T47D (cell line): ENCODE measurements around the gene FFAR2.
"Not testable (repeated sequence)": the region's sequence is repeated elsewhere in the genome, so short reads cannot be mapped to it uniquely, and the experiment has no call there.

Experiments used
- DNase-seq, 2 experiments: peaks; one replicate each; pipeline versions ENCODE4 v3.0.0 to v3.0.0-alpha.2; 2011 to 2012; ENCODE audit warnings: low read depth in 1 of 2, low spot score in 1 of 2
- JUND ChIP-seq: IDR thresholded peaks from 2 replicates; pipeline ENCODE4 v1.6.1; 2012; ENCODE audit warnings: low read depth
- in situ Hi-C: cut with HindIII; loops from 2 replicates; pipeline ENCODE4 v1.10.0; 2016; ENCODE audit warnings: low sequenced_read_pairs, low pct_unique_long_range_greater_than_20kb

Gene FFAR2

DNA sequence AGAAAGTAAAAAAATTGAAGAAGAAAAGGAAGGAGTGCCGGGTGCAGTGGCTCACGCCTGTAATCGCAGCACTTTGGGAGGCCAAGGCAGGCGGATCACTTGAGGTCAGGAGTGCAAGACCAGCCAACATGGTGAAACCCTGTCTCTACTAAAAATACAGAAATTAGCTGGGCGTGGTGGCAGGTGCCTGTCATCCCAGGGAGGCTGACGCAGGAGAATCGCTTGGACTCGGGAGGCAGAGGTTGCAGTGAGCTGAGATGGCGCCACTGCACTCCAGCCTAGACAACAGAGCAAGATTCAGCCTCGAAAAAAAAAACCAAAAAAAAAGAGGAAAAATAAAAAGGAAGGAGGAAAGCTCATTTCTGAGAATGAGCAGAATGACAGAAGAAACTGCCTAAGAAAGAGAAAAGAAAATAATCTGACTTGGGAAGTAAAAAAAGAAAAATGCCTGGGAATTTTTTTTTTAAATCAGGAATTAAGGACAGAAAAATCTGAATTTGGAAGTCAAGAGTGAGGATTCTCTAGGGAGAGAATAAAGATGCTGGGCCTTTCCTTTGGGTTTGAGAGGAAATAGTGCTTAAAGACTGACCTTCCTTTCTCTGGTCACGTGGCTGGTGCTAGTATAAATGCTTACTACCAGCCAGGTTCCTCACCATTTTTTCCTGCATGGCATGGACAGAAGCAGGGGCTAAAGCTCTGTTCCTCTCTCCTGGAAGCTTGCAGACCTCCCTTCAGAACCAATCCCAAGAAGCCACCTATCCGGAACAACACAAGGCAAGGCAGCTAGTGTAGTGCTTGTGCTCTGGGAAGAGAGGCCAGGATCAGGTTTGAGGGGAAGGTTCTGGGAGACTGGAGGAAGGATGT is at the start of gene FFAR2:
FFAR2 (plus strand) TSS at position 652 of the 864 bp plus-strand sequence. CDS start 1,458 bp downstream, outside the sequence.
- in situ Hi-C loops, result no loop called here
- TF ChIP-seq JUND, result no peak
- no peak for DNase-seq

DNA sequence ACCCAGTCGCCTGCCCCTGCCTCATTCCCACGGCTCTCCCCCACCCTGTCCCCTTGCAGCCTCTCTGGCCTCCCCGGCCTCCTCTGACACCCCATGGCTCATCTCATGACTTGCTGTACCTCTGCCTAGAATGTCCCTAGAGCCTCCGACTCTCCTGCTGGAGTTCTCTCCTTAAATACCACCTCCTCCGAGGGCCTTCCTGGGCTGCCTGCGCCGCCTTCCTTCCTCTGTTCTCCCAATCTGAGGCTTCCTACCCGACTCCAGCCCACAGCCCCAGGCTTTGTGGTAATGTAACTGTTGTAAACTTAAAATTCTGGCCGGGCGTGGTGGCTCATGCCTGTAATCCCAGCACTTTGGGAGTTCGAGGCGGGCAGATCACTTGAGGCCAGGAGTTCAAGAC is 49.5 kb upstream of the FFAR2 start:
- DNase-seq, result no peak
- TF ChIP-seq JUND, result no peak
- in situ Hi-C loops, result no loop called here

DNA sequence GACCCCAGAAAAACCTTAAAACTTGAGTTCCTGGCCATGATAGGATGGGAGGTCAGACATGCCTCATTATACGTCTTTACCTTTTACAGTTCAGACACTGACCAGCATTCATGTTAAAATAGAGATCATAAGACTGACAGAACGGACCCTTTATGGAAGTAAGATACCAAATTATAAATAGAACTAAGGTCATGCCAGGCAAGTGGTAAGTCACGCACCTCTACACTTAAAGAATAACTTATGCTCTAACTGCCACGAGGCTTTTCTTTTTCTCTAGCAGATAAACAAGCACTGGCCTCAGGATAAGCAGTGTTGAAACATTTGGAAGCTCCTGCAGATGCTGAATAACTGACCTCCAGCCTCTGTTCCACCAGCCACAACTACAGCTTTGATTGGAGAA is 48.8 kb upstream of the FFAR2 start:
- DNase-seq, result no peak
- in situ Hi-C loops, result no loop called here
- no peak for TF ChIP-seq JUND

DNA sequence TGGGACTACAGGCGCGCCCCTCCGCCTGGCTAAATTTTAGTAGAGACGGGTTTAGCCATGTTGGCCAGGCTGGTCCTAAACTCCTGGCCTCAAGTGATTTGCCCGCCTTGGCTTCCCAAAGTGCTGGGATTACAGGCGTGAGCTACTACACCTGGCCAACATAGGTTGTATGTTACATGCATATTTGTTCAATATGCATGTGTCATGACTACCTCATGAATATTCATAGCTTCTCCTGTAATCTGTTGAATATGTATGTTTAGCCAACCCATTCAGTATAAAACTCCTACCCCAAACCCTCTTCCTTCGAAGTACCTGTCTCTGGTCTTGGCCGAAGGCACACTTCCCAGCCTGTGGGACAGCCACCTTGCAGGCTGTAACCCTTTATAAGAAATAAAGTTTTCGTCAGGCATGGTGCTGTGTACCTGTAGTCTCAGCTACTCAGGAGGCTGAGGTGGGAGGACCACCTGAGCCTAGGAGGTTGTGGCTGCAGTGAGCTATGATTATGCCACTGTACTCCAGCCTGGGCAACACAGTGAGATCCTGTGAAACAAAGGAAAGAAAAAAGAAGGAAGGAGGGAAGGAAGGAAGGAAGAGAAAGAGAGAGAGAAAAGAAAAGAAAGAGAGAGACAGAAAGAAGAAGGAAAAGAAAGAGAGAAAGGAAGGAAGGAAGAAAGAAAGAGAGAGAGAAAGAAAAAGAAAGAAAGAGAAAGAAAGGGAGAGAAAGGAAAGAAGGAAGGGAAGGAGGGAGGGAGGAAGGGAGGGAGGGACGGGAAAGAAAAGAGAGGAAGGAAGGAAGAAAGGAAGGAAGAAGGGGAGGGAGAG is 47.9 kb upstream of the FFAR2 start:
- TF ChIP-seq JUND, result no peak
- in situ Hi-C loops, result no loop called here
- DNase-seq, result no peak

DNA sequence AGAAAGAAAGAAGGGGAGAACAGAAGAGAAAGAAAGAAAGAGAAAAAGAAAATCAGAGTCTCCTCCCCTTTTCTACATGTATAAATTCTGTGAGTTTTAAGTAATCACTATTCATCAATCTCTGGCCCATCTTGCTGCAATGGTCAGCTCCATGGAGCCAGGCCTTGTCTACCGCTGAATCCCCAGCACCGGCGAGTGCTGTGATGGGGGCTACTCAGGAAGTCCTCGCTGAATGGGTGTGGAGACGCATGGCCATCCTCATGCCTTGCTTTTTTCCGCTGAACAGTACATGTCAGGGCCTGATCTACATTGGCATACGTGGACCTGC is 47.3 kb upstream of the FFAR2 start:
- TF ChIP-seq JUND, result no peak
- DNase-seq, result no peak
- in situ Hi-C loops, result no loop called here

DNA sequence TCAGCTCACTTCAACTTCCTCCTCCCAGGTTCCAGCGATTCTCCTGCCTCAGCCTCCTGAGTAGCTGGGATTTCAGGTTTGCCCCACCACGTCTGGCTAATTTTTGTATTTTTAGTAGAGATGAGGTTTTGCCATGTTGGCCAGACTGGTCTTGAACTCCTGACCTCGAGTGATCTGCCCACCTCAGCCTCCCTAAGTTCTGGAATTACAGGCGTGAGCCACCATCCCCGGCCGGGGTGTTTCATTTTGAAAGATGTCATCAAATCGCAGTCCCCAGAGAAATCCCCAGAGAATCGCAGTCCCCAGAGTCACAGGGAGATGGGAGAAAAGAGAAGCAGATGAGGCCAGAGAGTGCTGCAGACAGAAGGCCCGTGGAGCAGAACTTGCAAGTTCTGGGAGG is 46.6 kb upstream of the FFAR2 start:
- in situ Hi-C loops, DNase-seq: not testable (repeated sequence)

DNA sequence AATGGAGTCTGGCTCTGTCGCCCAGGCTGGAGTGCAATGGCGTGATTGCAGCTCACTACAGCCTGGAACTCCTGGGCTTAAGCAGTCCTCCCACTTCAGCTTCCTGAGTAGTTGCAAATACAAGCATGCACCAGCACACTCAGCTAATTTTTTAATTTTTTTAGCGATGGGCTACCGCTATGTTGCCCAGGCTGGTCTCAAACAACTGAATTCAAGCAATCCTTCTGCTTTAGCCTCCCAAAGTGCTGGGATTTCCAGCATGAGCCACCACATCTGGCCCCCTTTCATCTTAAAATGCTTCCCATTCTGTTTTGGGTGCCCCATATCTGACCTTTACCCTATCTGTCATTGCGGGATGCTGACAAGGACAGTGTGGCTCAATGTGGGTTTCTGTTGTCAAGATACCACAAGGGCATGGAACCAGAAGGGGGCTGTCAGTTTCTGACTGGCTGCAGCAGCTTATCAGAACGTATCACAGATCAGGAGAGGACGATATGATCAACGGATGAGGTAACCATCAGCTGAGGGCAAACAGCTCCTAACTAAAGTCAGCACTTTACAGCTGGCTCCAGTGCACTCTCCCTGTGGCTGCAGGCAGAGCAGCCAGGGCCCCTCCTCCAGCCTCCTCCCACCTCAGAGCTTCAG is 44.8 kb upstream of the FFAR2 start:
- TF ChIP-seq JUND, result no peak
- no peak for DNase-seq
- in situ Hi-C loops, result no loop called here

DNA sequence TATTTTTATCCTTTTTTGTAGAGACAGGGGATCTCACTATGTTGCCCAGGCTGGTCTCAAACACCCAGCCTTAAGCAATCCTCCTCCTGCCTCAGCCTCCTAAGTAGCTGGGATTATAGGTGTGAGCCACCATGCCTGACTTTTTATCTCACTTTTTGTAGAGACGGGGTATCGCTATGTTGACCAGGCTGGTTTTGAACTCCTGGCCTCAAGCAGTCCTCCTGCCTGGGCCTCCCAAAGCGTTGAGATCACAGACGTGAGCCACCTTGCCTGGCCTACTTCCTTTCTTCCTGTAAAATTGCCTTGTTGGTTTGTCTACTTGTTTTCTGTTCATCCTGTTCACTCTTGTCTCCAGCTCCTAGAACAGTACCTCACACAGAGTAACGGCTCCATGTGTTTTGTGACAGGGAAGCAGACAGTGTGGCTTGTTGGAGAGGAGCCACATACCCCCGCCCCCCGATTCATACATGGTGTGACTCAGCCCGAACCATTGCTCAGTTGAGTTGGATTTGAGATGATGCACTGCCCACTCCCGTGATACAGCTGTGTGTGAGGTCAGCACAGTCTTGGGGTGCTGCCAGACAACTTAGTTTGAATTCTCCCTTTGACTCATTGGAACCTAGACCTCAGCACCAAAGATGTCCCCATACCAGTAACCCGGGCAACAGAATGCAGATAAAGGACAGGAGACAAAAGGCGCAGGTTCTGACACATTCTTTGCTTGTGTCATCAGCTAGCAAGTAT is 43.0 kb upstream of the FFAR2 start:
- TF ChIP-seq JUND, result no peak
- in situ Hi-C loops, result no loop called here
- no peak for DNase-seq

DNA sequence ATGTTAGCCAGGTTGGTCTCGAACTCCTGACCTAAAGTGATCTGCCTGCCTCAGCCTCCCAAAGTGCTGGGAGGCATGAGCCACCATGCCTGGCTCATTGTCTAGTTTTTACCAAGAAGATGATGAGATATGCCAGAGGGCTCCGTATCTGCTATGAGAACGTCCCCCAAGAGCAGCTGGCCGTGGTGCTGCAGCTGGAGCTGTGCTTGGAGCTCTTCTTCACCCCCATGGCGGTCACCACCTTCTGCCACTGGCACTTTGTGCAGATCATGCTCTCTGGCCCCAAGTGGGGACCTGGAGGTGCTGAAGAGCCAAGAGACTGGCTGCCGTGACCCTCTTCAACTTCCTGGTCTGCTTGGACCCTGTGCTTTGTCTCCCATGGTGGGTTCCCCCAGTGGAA is 40.4 kb upstream of the FFAR2 start:
- no peak for DNase-seq
- in situ Hi-C loops, result no loop called here
- no peak for TF ChIP-seq JUND

DNA sequence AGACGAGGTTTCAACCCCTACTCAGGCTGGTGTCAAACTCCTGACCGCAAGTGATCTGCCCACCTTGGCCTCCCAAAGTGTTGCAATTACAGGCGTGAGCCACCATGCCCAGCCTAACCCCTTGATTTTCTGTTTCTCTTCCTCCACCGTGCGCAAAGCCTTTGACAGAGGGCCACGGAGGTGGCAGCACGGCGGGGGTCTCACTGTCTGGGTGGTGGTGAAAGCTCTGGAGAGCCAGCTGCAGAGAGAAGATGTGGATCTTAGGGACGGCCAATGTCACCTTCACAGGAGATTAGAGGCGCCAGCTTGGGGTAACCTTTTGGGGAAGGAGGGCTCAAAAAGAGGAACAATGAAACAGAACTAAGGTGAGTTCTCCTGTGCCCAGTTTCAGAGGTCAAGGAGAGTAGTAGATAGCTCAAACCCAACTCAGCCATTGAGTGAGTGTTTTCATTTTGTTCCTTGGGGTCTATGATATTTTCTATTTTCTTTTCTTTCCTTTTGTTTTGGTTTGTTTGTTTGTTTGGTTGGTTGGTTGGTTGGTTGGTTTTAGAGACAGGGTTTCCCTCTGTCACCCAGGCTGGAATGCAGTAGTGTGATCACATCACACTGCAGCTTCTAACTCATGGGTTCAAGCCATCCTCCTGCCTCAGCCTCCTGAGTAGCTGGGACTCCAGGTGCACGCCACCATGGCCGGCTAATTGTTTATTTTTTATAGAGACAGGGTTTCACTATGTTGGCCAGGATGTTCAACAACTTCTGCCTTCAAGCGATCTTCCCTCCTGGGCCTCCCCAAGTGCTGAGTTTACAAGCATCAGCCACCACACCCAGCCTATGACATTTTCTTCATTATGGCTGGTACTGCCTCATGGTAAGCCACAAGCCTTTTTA is 39.5 kb upstream of the FFAR2 start:
- no peak for DNase-seq
- in situ Hi-C loops, result no loop called here
- no peak for TF ChIP-seq JUND

DNA sequence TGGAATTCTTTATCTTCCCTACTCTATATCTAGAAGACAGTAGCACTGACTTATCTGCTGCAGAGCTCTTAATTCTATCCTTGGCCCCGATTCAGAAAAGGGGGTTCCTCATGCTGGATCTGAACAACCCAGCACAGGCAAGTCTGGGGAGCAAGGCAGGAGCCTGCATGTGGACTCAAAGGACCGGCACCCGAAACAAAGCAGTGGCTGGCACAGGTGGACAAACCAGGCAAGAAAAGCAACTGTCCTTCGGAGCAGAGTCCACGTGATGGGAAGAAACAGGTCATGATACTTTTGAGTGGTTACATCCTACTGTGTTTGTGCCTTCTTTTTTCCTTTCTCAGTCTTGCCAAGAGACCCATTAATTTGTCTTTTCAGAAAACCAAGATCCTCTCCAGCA is 38.9 kb upstream of the FFAR2 start:
- in situ Hi-C loops, result no loop called here

More for the DNA sequence above, 38.9 kb upstream of the FFAR2 start:
- no peak for DNase-seq
- no peak for TF ChIP-seq JUND
